Stimulated activated CD8-positive, alpha-beta memory T cell treated with anti-CD3 and anti-CD28 coated beads, Interleukin-7, amount 100 ng/mL, for 48 hours (primary cell): Measurements from ENCODE around the gene EID1.
"Not testable (repeated sequence)": the region's sequence is repeated elsewhere in the genome, so short reads cannot be mapped to it uniquely, and the experiment has no call there.

Experiments used
- DNase-seq, 2 donors: peaks; one replicate each; pipeline ENCODE4 v3.0.0-alpha.2; 2020; ENCODE audit warnings: low read depth in 1 of 2; ENCODE audit errors: extremely low read depth in 1 of 2

The EID1 gene

DNA sequence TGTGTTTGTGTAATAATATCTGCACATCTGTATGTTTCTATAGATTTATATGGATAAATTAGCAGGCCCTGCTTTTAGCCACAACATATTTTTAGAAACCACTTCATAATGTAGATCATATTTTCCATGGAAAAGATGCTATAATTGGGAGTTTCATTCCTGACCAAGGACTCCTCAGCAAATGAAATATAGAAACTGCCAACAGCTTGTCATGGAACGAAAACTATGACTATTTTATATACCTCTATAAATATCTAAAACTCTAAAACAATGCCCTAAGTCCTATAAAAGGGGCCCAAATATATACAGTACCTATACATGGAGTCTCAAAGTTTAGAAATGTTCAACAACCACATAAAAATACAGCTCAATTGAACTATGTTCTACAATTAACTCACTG lies 27.9 kb downstream of the EID1 start:
- DNase-seq: no peak

DNA sequence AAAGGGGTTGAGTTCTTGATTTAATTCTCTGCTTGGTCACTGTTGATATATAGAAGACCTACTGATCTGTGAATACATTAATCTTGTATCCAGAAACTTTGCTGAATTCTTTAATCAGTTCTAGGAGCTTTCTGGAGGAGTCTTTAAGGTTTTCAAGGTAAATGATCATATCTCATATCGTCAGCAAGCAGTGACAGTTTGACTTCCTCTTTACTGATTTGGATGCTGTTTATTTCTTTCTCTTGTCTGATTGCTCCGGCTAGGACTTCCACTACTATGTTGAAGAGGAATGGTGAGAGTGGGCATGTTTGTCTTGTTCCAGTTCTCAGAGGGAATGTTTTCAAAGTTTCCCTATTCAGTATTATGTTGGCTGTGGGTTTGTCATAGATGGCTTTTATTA lies 31.4 kb downstream of the EID1 start:
- not testable (repeated sequence) for DNase-seq

GRCh38 chr15:48910554-48910953 lies 32.6 kb downstream of the EID1 start:
- DNase-seq: not testable (repeated sequence)

DNA sequence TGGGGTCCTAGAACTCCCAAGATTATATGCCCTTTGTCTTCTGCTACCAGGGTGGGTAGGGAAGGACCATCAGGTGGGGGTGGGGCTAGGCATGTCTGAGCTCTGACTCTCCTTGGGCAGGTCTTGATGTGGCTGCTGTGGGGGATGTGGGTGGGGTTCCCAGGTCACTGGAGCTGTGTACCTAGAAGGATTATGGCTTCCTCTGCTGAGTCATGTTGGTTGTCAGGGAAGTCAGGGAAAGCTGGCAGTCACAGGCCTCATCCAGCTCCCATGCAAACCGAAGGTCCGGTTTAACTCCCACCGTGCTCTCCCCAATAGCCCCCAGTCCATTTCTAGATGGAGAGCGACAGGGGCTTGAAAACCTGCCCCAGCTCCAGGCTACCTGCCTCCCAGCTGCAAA lies 35.2 kb downstream of the EID1 start:
- DNase-seq: no peak

GRCh38 chr15:48914717-48915116 lies 36.8 kb downstream of the EID1 start:
- DNase-seq: no peak

- no peak for DNase-seq
Measured at GRCh38 chr15:48915861-48916260, 37.9 kb downstream of the EID1 start.

- DNase-seq: no peak
Measured at GRCh38 chr15:48916721-48917120, 38.8 kb downstream of the EID1 start.

- no peak for DNase-seq
Measured at GRCh38 chr15:48922046-48922445, 44.1 kb downstream of the EID1 start.

DNA sequence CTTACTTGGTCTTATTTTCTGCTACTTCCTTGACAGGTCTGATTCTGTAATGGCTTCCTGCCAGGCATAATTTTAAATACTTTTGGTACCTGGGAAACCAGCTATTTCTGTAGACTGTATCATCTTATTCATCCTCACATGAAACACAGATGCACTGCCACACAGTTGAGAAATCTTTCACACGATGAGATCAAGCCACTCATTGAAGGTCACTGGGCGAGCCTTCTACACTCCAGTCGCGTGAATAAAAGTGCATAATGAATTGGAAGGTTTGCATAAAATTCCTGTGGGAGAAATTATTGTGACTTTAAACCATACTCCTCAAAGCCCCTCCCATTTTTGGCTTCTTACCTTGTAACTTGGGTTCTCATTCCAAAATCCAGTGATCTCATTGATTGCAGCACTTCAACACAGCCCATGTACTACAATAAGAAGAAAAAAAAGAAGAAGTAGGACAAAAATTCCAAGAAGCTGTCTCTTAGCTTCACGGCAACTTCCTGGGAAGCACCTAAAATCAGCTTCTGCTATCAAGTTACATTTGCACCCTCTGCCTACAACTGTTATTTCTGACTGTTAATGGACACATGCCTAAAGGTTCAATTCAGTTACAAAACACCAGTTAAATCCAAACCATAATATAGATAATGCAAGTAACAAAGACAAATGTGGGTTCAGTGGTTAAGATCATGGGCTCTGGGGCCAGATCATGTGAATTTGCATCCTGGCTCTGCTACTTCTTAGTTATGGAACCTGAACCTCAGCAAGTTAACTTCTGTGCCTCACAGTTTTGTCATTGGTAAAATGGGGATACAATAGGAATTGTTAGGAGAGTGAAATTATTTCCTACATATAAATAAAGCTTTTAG lies 46.8 kb downstream of the EID1 start:
- no peak for DNase-seq

- DNase-seq: no peak
Measured at GRCh38 chr15:48925714-48926223, 47.8 kb downstream of the EID1 start.

GRCh38 chr15:48928877-48929538 lies 51.1 kb downstream of the EID1 start:
- peak; percentile 45 to 64 for DNase-seq

GRCh38 chr15:48929661-48930060 lies 51.7 kb downstream of the EID1 start:
- DNase-seq: no peak
